Tibial nerve (tissue), 4 donors: ENCODE data around the gene AGPAT2. TPM values are rescaled to one million over a fixed set of nuclear protein-coding genes. Genes with fewer than 3 reads are reported as not detected.

Source experiments
- DNase-seq, 2 donors: peaks; one replicate each; pipeline ENCODE4 v3.0.0-alpha.2; 2019; ENCODE audit warnings: low spot score in 2 of 2
- H3K27ac ChIP-seq, 4 donors: fragments of 200-600 bp; sonication (generic) in 3 of 4; one replicate each; pipeline ENCODE4 v1.5.1; 2017 to 2019; ENCODE audit warnings: mild to moderate bottlenecking in 1 of 4
- H3K27me3 ChIP-seq, 2 donors: fragments of 200-600 bp; sonication (generic) in 1 of 2; one replicate each; pipeline versions ENCODE4 v1.5.1 to v1.6.0; 2017 to 2019
- H3K36me3 ChIP-seq, 3 donors: fragments of 200-600 bp; sonication (generic); one replicate each; pipeline ENCODE4 v1.5.1; 2018 to 2019
- H3K4me1 ChIP-seq, 4 donors: fragments of 200-600 bp; sonication (generic) in 3 of 4; one replicate each; pipeline ENCODE4 v1.5.1; 2017 to 2019
- H3K4me3 ChIP-seq, 4 donors: fragments of 200-600 bp; sonication (generic) in 3 of 4; one replicate each; pipeline ENCODE4 v1.5.1; 2017 to 2019; ENCODE audit warnings: mild to moderate bottlenecking in 1 of 4, moderate library complexity in 1 of 4
- H3K9me3 ChIP-seq, 4 donors: fragments of 200-600 bp; sonication (generic) in 3 of 4; one replicate each; pipeline ENCODE4 v1.5.1; 2017 to 2019
- CTCF ChIP-seq, 5 experiments: fragments of 200-600 bp in 3 of 5; fragments of 450-650 bp in 2 of 5; sonication (generic) in 3 of 5; IDR thresholded peaks; one replicate each; pipeline ENCODE4 v1.5.1; 2016 to 2019; ENCODE audit warnings: antibody characterized with exemption in 5 of 5, mild to moderate bottlenecking in 3 of 5, moderate library complexity in 2 of 5
- EP300 ChIP-seq, 2 donors: sonication (generic); formaldehyde crosslinking; IDR thresholded peaks; one replicate each; pipeline ENCODE4 v1.6.1; 2017; ENCODE audit warnings: antibody characterized with exemption in 2 of 2, mild to moderate bottlenecking in 1 of 2
- POLR2A ChIP-seq, 2 donors: fragments of 450-650 bp; IDR thresholded peaks; one replicate each; pipeline ENCODE4 v1.6.1; 2017; ENCODE audit warnings: antibody characterized with exemption in 2 of 2, mild to moderate bottlenecking in 2 of 2, moderate library complexity in 2 of 2
- WGBS, 2 donors: methylation state at CpG; one replicate each; pipeline ENCODE4 v1.1.5; 2018; 5-methylcytosine and 5-hydroxymethylcytosine counted together
- total RNA-seq, 4 donors: library from RNA; depleted of rRNA; stranded (reverse); fragments of >200 nt; gene quantifications; one replicate each; pipeline ENCODE4 v1.1.0, GENCODE V29; 2016

Gene AGPAT2
- total RNA-seq, 4 donors from 2014 or later: 79.6 to 292 (median 151) TPM

GRCh38 chr9:136648751-136649150 is 38.5 kb downstream of the AGPAT2 start:
- Histone ChIP-seq H3K36me3 (no peaks in the 10 kb centered on the region), H3K4me1 (peaks cover 0 to 30% (median 6%) of the 10 kb centered on the region in 4 donors), H3K27me3 (peaks cover 0 to 27% of the 10 kb centered on the region in 2 donors), H3K27ac (peak overlapping the region in 2 of 4 donors; percentile 0 to 36), H3K4me3 (peak overlapping the region in 1 of 4 donors; percentile 17), H3K9me3 (no peaks in the 10 kb centered on the region)
- peak in 1 of 2 donors; percentile 28 for DNase-seq
- WGBS, 2 donors: 38% methylated on average over 16 of the region's 16 CpGs
- TF ChIP-seq CTCF (IDR thresholded peaks at IDR 0.05) (no peak), EP300 (IDR thresholded peaks at IDR 0.05) (peak in 1 of 2 donors; percentile 53)

- TF ChIP-seq CTCF (IDR thresholded peaks at IDR 0.05) (no peak), POLR2A (IDR thresholded peaks at IDR 0.05) (no peak), EP300 (IDR thresholded peaks at IDR 0.05) (no peak)
- H3K9me3 ChIP-seq: no peaks in the 10 kb centered on the region
- 77 to 84% methylated on average over 16 to 18 of the region's 29 CpGs for WGBS, 2 donors
- no peak for DNase-seq
- H3K36me3 ChIP-seq: no peaks in the 10 kb centered on the region
- peak overlapping the region in 2 of 4 donors; percentile 36 to 79 for H3K27ac ChIP-seq
- H3K4me1 ChIP-seq: peaks cover 0 to 32% (median 6%) of the 10 kb centered on the region in 4 donors
- peak overlapping the region in 1 of 4 donors; percentile 39 for H3K4me3 ChIP-seq
- H3K27me3 ChIP-seq: peaks cover 0 to 25% of the 10 kb centered on the region in 2 donors
Observed at GRCh38 chr9:136646827-136647711, 40.2 kb downstream of the AGPAT2 start.

GRCh38 chr9:136645903-136646754 is 41.1 kb downstream of the AGPAT2 start:
- peak overlapping the region in 3 of 4 donors; percentile 71 to 79 (median 74) for H3K27ac ChIP-seq
- 52 to 61% methylated on average over 35 to 37 of the region's 40 CpGs for WGBS, 2 donors
- H3K27me3 ChIP-seq: peaks cover 0 to 25% of the 10 kb centered on the region in 2 donors
- H3K4me3 ChIP-seq: peak overlapping the region in 1 of 4 donors; percentile 39
- no peaks in the 10 kb centered on the region for H3K9me3 ChIP-seq
- TF ChIP-seq EP300 (IDR thresholded peaks at IDR 0.05): peak; percentile 46 to 84
- no peak for TF ChIP-seq POLR2A (IDR thresholded peaks at IDR 0.05)
- peak in 2 of 5 experiments; percentile 7 to 17 for TF ChIP-seq CTCF (IDR thresholded peaks at IDR 0.05)
- DNase-seq: no peak
- no peaks in the 10 kb centered on the region for H3K36me3 ChIP-seq
- H3K4me1 ChIP-seq: peaks cover 0 to 32% (median 6%) of the 10 kb centered on the region in 4 donors

GRCh38 chr9:136645352-136645902 is 41.8 kb downstream of the AGPAT2 start:
- peak overlapping the region in 3 of 4 donors; percentile 71 to 79 (median 74) for H3K27ac ChIP-seq
- TF ChIP-seq EP300 (IDR thresholded peaks at IDR 0.05) (no peak), CTCF (IDR thresholded peaks at IDR 0.05) (no peak)
- no peaks in the 10 kb centered on the region for H3K9me3 ChIP-seq
- no peaks in the 10 kb centered on the region for H3K36me3 ChIP-seq
- WGBS, 2 donors: 70 to 81% methylated on average over 9 to 16 of the region's 18 CpGs
- DNase-seq: no peak
- peaks cover 0 to 32% (median 6%) of the 10 kb centered on the region in 4 donors for H3K4me1 ChIP-seq
- H3K27me3 ChIP-seq: peaks cover 0 to 25% of the 10 kb centered on the region in 2 donors
- peak overlapping the region in 1 of 4 donors; percentile 39 for H3K4me3 ChIP-seq
